IMR-90 (cell line): ENCODE results near the gene ADGRA3. TPM values are rescaled to one million over a fixed set of nuclear protein-coding genes. Genes with fewer than 3 reads are reported as not detected.

ENCODE experiments used
- ATAC-seq: fragments of 200-7000 bp; cut with Tn5 transposase; 2 replicates; pipeline ENCODE4 v1.9.1; 2020; ENCODE audit warnings: low read depth, mild to moderate bottlenecking, moderate library complexity
- BruUV-seq: library from RNA; stranded (reverse); fragments of 400-500 nt; replicated peaks from 2 replicates; lab custom pipeline; 2021; lab: Mats Ljungman, UMichigan
- CTCF ChIA-PET: fragments of 300-600 bp; formaldehyde crosslinking; extraction: SDS; loops from one replicate; lab custom pipeline; 2021; ENCODE audit warnings: antibody characterized with exemption; lab: Yijun Ruan, JAX
- POLR2A ChIA-PET: fragments of 300-600 bp; sonication (Branson Sonifier 250); formaldehyde crosslinking; loops from one replicate; lab custom pipeline; 2022; ENCODE audit warnings: antibody characterized with exemption; ENCODE audit not compliant: unreplicated experiment; lab: Charles Lee
- DNase-seq: peaks from one replicate; pipeline ENCODE4 v3.0.0; 2013
- H2AFZ ChIP-seq: replicated peaks from 2 replicates; pipeline ENCODE3; 2013; ENCODE audit warnings: low read length, mild to moderate bottlenecking; ENCODE audit not compliant: poor library complexity
- H2AK5ac ChIP-seq: 2 replicates; pipeline ENCODE4 v1.6.1; 2013; ENCODE audit warnings: low read depth, low read length, inconsistent platforms
- H2AK9ac ChIP-seq: replicated peaks from 2 replicates; pipeline ENCODE3; 2013; ENCODE audit warnings: mild to moderate bottlenecking, low read depth, low read length, moderate library complexity; ENCODE audit not compliant: poor library complexity
- H2BK120ac ChIP-seq: 2 replicates; pipeline ENCODE4 v1.6.1; 2013; ENCODE audit warnings: low read depth, low read length, inconsistent platforms
- H2BK15ac ChIP-seq: 3 replicates; pipeline ENCODE4 v1.6.1; 2013; ENCODE audit warnings: low read depth, low read length, inconsistent platforms
- H2BK20ac ChIP-seq: 2 replicates; pipeline ENCODE4 v1.6.1; 2013; ENCODE audit warnings: low read depth, mild to moderate bottlenecking, inconsistent platforms, low read length, moderate library complexity
- H2BK5ac ChIP-seq: 2 replicates; pipeline ENCODE4 v1.6.1; 2013; ENCODE audit warnings: mild to moderate bottlenecking, low read depth, low read length, inconsistent platforms; ENCODE audit not compliant: poor library complexity, severe bottlenecking
- H3K14ac ChIP-seq: replicated peaks from 2 replicates; pipeline ENCODE4 v1.6.1; 2013; ENCODE audit warnings: low read depth, low read length, inconsistent platforms
- H3K18ac ChIP-seq: 2 replicates; pipeline ENCODE4 v1.6.1; 2013; ENCODE audit warnings: low read depth, low read length, control low read depth
- H3K23ac ChIP-seq: 2 replicates; pipeline ENCODE4 v1.6.1; 2013; ENCODE audit warnings: low read depth, low read length, inconsistent platforms
- H3K27ac ChIP-seq: 2 replicates; pipeline ENCODE4 v1.5.1; 2013; ENCODE audit warnings: mild to moderate bottlenecking, control low read depth, low read length; ENCODE audit not compliant: insufficient read depth
- H3K27me3 ChIP-seq: 2 replicates; pipeline ENCODE4 v1.6.1; 2013; ENCODE audit warnings: low read length; ENCODE audit not compliant: control insufficient read depth, insufficient read depth
- H3K36me3 ChIP-seq: 2 replicates; pipeline ENCODE4 v1.6.1; 2013; ENCODE audit warnings: low read length, mixed read lengths; ENCODE audit not compliant: control insufficient read depth, insufficient read depth
- H3K4ac ChIP-seq: 2 replicates; pipeline ENCODE4 v1.6.1; 2013; ENCODE audit warnings: low read depth, low read length, inconsistent platforms
- H3K4me1 ChIP-seq: 2 replicates; pipeline ENCODE4 v1.6.1; 2013; ENCODE audit warnings: low read length, mixed read lengths; ENCODE audit not compliant: control insufficient read depth, insufficient read depth
- H3K4me2 ChIP-seq: 2 replicates; pipeline ENCODE4 v1.6.1; 2013; ENCODE audit warnings: low read depth, mild to moderate bottlenecking, control low read depth, low read length, moderate library complexity
- H3K4me3 ChIP-seq: 2 replicates; pipeline ENCODE4 v1.5.1; 2013; ENCODE audit warnings: low read depth, mild to moderate bottlenecking, control low read depth, low read length, moderate library complexity; ENCODE audit not compliant: insufficient read depth
- H3K56ac ChIP-seq: 2 replicates; pipeline ENCODE4 v1.6.1; 2013; ENCODE audit warnings: low read length, inconsistent platforms; ENCODE audit not compliant: insufficient read depth; ENCODE audit errors: extremely low read depth
- H3K79me1 ChIP-seq, 2 experiments: 2 replicates each; pipeline ENCODE4 v1.6.1; 2013; ENCODE audit warnings: low read length in 2 of 2, inconsistent platforms in 1 of 2, low read depth in 1 of 2
- H3K9ac ChIP-seq: 2 replicates; pipeline ENCODE4 v1.6.1; 2013; ENCODE audit warnings: low read depth, low read length, control low read depth
- H3K9me1 ChIP-seq: 2 replicates; pipeline ENCODE4 v1.6.1; 2013; ENCODE audit warnings: low read length, inconsistent platforms; ENCODE audit not compliant: insufficient read depth
- H3K9me3 ChIP-seq: 2 replicates; pipeline ENCODE4 v1.6.1; 2013; ENCODE audit warnings: low read length; ENCODE audit not compliant: control insufficient read depth, insufficient read depth
- H4K20me1 ChIP-seq: 2 replicates; pipeline ENCODE4 v1.6.1; 2013; ENCODE audit warnings: low read length, inconsistent platforms; ENCODE audit not compliant: insufficient read depth
- H4K5ac ChIP-seq: 2 replicates; pipeline ENCODE4 v1.6.1; 2013; ENCODE audit warnings: mild to moderate bottlenecking, low read depth, low read length, control low read depth
- H4K8ac ChIP-seq, 2 experiments: 2 replicates each; pipeline ENCODE4 v1.6.1; 2013; ENCODE audit warnings: low read depth in 2 of 2, low read length in 2 of 2, control low read depth in 1 of 2, inconsistent platforms in 1 of 2
- H4K91ac ChIP-seq: 2 replicates; pipeline ENCODE4 v1.6.1; 2013; ENCODE audit warnings: low read depth, low read length, inconsistent platforms; ENCODE audit not compliant: insufficient read depth
- CEBPB ChIP-seq: IDR thresholded peaks from 2 replicates; pipeline ENCODE4 v1.6.1; 2012; ENCODE audit warnings: low read depth, low read length, improper control_type of control experiment
- POLR2A ChIP-seq: IDR thresholded peaks from 2 replicates; pipeline ENCODE4 v1.6.1; 2012; ENCODE audit warnings: mild to moderate bottlenecking, low read depth, low read length
- WGBS, 2 experiments: methylation state at CpG; one replicate each; pipeline versions ENCODE4 v1.1.5 to v1.1.7; 2013; ENCODE audit warnings: missing lambda C conversion rate in 2 of 2; ENCODE audit not compliant: insufficient read length in 1 of 2; ENCODE audit errors: extremely low coverage in 2 of 2; 5-methylcytosine and 5-hydroxymethylcytosine counted together
- dilution Hi-C: fragments of 300-500 bp; cut with HindIII; formaldehyde crosslinking; loops from one replicate; pipeline ENCODE4 v1.14.3; 2018; ENCODE audit warnings: low sequenced_read_pairs; ENCODE audit not compliant: unreplicated experiment
- in situ Hi-C: fragments of 300-500 bp; cut with MboI; formaldehyde crosslinking; loops from 3 replicates; pipeline ENCODE4 v1.14.3; 2019; ENCODE audit warnings: low sequenced_read_pairs, inconsistent platforms, mixed read lengths
- intact Hi-C: fragments of 100-400 bp; cut with micrococcal nuclease; formaldehyde crosslinking; loops from 2 replicates; pipeline ENCODE4 v1.10.0; 2022
- polyA plus RNA-seq, 3 experiments: library from polyadenylated mRNA; depleted of rRNA; stranded (reverse); fragments of >200 nt; gene quantifications; 2 replicates each; pipeline ENCODE4 v1.2.3, GENCODE V29; 2012; ENCODE audit warnings: low replicate concordance in 1 of 3
- total RNA-seq: library from RNA; depleted of rRNA; stranded (reverse); fragments of >200 nt; gene quantifications from 2 replicates; pipeline ENCODE4 v1.2.3, GENCODE V29; 2012

The ADGRA3 gene
- total and polyA plus RNA-seq, 2 of the 4 experiments (the other 2 are of a cell fraction): 20.1 to 28.0 TPM

- peaks cover 5% of the 10 kb centered on the region for H3K36me3 ChIP-seq
- H4K91ac ChIP-seq: no peak overlapping the region
- no peak overlapping the region; the same call in 1 of the 2 replicates for H3K4ac ChIP-seq
- H2BK15ac ChIP-seq: no peak overlapping the region
- H3K14ac ChIP-seq: peak overlapping the region; percentile 59; the same call in 1 of the 2 replicates
- H3K4me1 ChIP-seq: peaks cover 7% of the 10 kb centered on the region
- no peak overlapping the region for H2AK5ac ChIP-seq
- CTCF ChIA-PET: interaction anchor here (1.0 kb wide), 1 partner anchor 8 kb away, joined by 3 read pairs; no protein-coding TSS in a partner anchor
- H2BK120ac ChIP-seq: no peak overlapping the region
- dilution Hi-C loops (no loop called here), in situ Hi-C loops (no loop called here), intact Hi-C loops (no loop called here)
- H3K9me3 ChIP-seq: no peaks in the 10 kb centered on the region
- H3K56ac ChIP-seq: no peak overlapping the region
- H2AK9ac ChIP-seq: no peak overlapping the region
- no peak overlapping the region for H3K27ac ChIP-seq
- H3K9me1 ChIP-seq: peaks cover 9% of the 10 kb centered on the region
- peak; percentile 44; the same call in 1 of the 2 replicates for TF ChIP-seq CEBPB
- no peak for TF ChIP-seq POLR2A
- H2BK20ac ChIP-seq: 0 out of 2 replicates have a peak overlapping the region, but pooled peaks have one; percentile 13
- H2AFZ ChIP-seq: no peak overlapping the region
- no peak overlapping the region for H3K9ac ChIP-seq
- peaks cover 11 to 17% of the 10 kb centered on the region in 2 experiments; a peak in 3 of 4 replicates for H3K79me1 ChIP-seq
- WGBS, 2 experiments: no CpG with 5 or more reads among the region's 5 CpGs
- H3K27me3 ChIP-seq: no peaks in the 10 kb centered on the region
- peak; percentile 76 for ATAC-seq
- H4K5ac ChIP-seq: peak overlapping the region; percentile 16
- H4K8ac ChIP-seq: no peak overlapping the region
- no peak overlapping the region for H3K18ac ChIP-seq
- DNase-seq: peak; percentile 77
- no peak overlapping the region for H3K4me3 ChIP-seq
- POLR2A ChIA-PET: interaction anchor here (0.5 kb wide), 1 partner anchor 16 kb away, joined by 3 read pairs; no protein-coding TSS in a partner anchor
- no TSS peak for BruUV-seq
- peaks cover 5% of the 10 kb centered on the region; the same call in 1 of the 2 replicates for H4K20me1 ChIP-seq
- no peak overlapping the region for H3K23ac ChIP-seq
- H3K4me2 ChIP-seq: peak overlapping the region; percentile 50; the same call in 1 of the 2 replicates
- H2BK5ac ChIP-seq: no peak overlapping the region
Measured at GRCh38 chr4:22474636-22475310, 41.1 kb downstream of the ADGRA3 start.
